GM21423 (cell line): ENCODE results near the gene FMO3.

ENCODE experiments used
- ATAC-seq: cut with Tn5 transposase; IDR thresholded peaks from one replicate; pipeline ENCODE4 v1.9.1; 2021; ENCODE audit warnings: mild to moderate bottlenecking, moderate library complexity; ENCODE audit not compliant: unreplicated experiment

FMO3 gene

DNA sequence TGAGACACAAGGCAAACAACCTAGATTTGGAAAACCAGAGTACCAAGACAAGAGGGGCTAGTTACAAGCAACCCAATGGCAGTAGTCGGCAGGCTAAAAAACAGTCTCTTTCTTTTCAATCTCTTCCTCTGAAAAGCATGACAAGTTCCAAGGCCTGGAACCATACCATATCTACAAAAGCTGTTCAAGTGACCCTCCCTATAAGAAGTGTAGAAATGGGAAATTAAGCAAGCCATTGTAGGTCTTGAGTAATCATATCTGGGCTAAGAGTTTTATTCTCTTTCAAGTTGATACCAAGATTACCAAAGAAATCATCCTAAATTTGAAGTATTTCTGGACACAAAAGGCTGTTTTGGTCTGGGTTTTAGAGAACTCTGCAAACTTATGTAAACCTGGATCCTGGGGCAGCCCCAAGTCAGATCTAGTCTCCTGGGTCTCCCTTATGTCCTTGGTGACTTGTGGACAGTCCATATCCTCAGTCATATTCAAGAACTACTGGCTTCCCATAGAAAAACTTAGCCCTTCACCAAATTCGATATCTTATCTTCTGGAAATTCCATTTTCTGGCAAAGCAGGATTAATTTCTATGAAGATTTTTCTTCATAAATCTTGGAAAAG, 24.7 kb downstream of the FMO3 start:
- no peak for ATAC-seq

DNA sequence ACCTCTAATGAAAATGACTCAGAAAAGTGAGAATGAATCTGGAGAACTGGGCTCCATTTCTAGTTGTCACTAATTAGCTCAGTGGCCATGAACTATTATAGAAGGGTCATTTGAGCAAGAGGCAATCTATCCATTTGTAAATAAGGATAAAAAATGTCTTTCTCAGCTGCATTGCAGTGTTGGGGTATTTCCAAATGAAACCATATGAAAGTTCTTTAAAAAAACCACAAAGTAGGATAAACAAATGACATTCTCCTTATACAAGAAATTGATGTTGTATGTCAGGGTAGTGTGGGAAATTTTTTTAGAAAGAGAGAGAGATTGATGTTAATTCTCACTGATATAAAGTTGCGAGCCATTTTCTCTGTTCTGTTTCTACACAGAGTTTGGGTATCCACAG, 26.0 kb downstream of the FMO3 start:
- no peak for ATAC-seq

GRCh38 chr1:171117085-171117484, 26.4 kb downstream of the FMO3 start:
- no peak for ATAC-seq

DNA sequence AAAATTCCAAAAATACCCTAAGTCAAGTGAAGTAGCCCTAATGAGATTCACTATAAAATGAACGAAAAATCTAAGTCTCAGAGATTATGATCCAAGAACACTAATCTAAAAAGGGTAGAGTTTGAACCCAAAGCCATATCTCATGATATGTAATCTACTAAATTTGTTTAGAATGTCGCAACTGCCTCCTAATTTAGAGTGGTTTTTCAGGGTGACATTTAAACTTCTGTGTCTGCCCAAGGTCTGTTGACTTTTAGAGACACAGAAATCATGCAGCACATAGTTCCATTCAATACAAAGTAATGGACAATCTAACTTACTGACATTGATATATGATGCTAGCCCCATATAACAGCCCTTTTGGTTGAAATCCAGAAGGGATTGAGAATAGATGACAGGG, 28.9 kb downstream of the FMO3 start:
- no peak for ATAC-seq

- ATAC-seq: no peak
Measured at GRCh38 chr1:171122299-171122698, 31.6 kb downstream of the FMO3 start.

- no peak for ATAC-seq
Measured at GRCh38 chr1:171122893-171123292, 32.2 kb downstream of the FMO3 start.

DNA sequence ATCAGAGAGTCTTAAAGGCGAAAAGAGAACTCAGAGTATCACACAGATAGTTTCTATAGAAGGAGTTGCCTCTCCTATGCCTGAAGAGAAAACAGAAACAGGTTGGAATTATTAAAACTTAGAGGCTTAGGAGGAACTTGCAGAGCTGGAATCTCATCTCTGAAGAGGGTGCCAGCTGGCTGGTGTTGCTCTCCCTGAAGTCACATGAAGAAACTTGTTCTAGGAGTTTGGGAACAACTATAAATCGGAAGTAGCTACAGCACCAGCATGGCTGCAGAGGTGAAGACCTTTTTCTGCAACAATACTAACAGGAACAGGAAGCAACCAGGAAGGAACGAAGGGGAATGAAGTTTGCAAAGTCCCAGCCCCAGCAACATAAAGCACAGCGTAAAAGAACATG, 35.8 kb downstream of the FMO3 start:
- no peak for ATAC-seq

DNA sequence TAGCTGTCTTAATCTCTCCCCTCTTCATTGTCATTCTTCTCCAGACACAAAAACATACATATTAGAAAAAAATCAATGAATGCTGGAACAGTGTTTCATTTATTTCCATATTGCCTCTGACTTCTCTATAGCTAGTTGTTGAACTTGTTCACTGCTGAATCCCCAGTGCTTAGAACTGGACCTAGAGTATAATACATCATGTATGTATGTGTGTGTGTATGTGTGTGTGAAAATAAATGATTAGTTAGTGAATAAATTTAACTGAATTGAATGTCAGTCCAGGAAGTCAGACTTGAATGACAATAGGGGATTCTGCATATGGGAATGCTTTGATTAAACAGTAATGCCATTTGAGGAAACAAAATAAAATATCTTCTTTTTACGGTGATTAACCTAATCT, 36.4 kb downstream of the FMO3 start:
- ATAC-seq: no peak

GRCh38 chr1:171127501-171127900, 36.8 kb downstream of the FMO3 start:
- ATAC-seq: no peak

DNA sequence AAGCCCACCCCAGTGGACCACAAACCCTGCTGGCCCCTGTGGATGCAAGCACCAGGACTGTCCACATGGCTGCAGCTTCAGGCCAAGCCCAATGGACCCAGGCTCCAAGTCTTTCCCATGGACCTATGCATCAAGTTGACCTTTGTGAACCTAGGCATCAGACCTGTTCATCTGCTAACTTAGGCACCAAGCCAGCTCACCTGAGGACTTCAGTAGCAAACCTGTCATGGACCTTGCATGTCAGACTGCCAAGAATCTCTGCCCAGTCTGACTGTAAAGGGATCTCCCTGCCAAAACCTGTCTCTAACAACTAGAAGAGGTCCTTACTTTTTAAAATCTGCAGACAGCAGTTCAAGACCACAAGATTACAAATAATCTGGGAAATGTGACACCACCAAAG, 37.8 kb downstream of the FMO3 start:
- no peak for ATAC-seq

GRCh38 chr1:171134204-171134923, 43.7 kb downstream of the FMO3 start:
- no peak for ATAC-seq

DNA sequence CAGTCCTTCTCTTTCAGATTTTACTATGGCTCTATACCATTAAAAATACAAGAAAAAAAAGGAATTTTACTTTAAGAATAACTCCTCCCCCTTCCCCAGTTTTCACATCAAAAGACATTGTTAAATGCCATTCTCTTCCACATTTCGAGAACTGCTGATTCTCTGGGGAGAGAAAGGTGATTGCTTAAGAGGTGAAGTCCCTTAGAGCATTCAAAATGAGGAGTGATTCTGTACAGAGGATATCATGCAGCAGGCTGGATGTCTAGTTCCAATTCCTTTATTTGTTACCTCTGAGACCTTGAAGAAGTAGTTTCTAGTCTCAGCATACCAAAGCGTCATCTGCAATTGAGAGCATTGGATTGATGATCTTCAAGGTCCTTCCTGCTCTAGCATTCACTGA, 46.9 kb downstream of the FMO3 start:
- ATAC-seq: no peak

DNA sequence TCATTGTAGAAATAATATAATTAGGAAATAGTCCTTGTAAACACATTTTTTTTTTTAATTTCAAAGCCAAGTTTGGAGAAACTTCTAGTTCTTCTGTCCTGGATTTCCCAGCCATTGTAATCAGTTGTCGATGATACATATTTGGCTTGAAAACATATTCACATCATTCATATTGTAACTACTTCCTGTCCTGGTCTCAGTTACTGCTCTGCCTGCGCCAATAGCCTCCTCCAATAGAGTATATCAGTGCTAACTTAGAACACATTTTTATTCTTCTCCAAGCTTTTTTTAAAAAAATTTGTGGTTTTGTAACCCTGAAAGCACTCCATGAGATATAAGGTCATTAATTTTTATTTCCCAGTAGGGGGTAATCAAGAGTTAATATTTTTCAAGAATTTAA, 48.3 kb downstream of the FMO3 start:
- no peak for ATAC-seq

GRCh38 chr1:171139890-171140289, 49.2 kb downstream of the FMO3 start:
- ATAC-seq: no peak

- no peak for ATAC-seq
Measured at GRCh38 chr1:171140401-171140800, 49.7 kb downstream of the FMO3 start.

GRCh38 chr1:171140956-171141687, 50.4 kb downstream of the FMO3 start:
- ATAC-seq: no peak

DNA sequence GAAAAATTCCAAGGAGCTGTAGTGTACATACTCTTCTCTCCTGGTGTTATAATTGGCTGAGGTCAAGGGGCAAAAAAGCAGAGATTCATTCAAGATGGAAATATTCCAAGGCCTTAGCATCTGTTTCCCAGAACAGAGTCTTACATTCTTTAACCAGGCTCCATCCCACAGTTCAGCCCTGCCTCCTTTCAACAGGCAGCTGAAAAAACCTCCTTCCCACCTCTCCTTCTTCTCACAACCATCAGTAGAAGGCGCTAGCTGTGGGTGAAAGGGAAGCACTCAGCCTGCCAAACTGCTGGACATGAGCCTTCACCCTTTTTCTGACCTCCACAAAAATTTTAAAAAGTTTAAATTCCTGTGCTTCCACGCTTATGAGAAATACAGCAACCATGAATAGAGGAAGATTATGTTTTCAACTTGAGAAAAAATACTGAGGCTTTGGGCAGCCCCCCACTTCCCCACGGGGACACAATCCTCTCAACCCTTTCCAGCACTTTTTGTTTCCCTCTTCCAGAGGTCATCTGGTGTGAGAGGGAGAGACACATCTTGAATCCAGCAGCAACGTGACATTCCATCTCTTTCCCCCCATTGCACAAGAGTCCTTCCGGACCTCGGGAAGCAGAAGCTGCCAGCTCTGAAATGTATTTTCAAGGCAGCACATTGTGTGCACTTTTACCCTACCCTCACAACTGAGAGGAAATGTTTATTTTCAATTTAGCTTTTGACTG, 51.1 kb downstream of the FMO3 start:
- ATAC-seq: no peak

DNA sequence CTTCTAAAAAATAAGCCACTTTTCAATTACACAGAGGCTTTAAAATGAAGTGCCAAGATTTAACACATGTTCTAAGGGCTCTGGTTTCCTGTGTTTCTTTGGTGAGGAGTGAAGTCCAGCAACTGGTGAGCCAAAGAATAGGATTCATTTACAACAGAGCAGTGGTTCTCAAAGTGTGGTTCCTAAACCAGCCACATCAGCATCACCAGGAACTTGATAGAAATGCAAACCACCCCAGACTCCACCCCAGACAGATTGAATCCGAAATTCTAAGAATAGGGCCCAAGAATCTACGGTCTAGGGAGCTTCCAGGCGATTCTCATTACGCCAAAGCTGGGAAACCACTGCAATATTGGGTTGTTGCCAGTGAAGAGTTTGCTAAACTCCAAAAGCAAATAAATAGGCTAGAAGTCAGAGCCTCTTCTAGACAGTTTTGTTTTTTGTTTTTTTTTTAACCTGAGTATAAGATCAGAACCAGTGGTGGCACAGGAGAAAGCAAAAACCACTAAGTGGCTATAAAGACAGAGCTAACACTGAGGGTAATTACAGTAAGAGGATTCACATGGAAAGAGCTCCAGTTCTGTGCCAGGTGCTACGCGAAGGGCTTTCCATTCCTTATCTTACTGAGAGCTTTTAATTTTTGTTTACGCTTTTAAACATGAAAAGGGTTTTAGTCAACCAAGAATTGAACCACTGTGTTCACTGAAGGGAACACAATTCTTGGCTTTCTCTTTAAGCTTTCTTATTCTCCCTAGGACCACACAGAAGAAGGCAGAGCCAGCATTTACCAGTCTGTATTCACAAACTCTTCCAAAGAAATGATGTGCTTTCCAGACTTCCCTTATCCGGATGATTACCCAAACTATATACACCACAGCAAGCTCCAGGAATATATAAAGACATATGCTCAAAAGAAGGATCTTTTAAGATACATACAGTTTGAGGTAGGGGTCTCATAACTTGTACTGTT, 52.0 kb downstream of the FMO3 start:
- no peak for ATAC-seq

DNA sequence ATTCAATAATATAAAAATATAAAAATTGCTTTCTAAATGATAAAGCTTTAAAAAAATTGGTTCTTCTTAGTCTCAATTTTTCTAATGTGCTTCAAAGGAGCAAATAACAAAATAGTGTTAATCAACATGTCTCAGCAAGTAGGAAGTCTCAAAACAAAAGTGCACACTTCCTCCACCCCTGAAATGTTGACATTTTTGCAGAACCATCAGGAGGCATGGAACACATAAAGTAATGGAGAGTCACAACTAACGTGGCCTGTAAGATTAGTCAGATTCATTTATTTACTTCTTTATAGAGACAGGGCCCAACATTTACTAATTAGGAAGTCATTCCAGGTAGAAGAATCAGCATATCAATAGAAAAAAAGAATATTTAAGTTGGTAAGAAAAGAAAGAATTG, 59.5 kb downstream of the FMO3 start:
- no peak for ATAC-seq

DNA sequence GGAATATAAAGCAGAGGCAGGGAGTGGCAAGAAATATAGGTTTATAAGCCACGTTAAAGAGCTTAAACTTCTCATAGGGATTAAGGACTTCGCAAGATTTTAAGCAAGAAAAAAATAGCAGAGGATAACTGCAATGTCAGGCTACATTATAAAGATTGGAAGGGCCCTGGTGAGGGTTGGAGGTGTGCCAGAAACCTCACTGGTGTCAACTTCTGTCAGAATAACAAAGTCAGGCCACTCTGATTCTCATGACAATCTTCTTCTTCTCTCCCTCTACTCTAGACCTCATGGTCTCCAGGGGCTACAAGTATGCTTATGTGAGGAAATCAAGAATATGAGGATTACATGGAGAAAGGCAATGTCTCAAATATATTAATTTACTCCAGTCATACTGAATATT, 61.8 kb downstream of the FMO3 start:
- ATAC-seq: no peak
